GM12878 (cell line): Measurements from ENCODE around the gene BAG3.

Experiments used
- BCL3 ChIP-seq: IDR thresholded peaks from 2 replicates; pipeline ENCODE4 v1.6.1; 2011; ENCODE audit warnings: borderline replicate concordance, low read depth, mild to moderate bottlenecking, moderate library complexity, low read length; ENCODE audit not compliant: insufficient read depth, poor library complexity, severe bottlenecking
- CBX3 ChIP-seq: fragments of 200-600 bp; sonication (generic); IDR thresholded peaks from 2 replicates; pipeline ENCODE4 v1.6.1; 2016; ENCODE audit warnings: low read depth, borderline replicate concordance
- CEBPZ ChIP-seq: fragments of 150-350 bp; IDR thresholded peaks from 2 replicates; pipeline ENCODE4 v1.6.1; 2016; ENCODE audit warnings: low read depth, low read length
- CTCF ChIP-seq, 3 experiments: IDR thresholded peaks in 2 of 3; conservative IDR thresholded peaks in 1 of 3; 2 replicates each; pipeline ENCODE4 v1.5.1; 2011; ENCODE audit warnings: low read depth in 3 of 3, low read length in 3 of 3, mild to moderate bottlenecking in 3 of 3, control low read depth in 2 of 3, moderate library complexity in 2 of 3, inconsistent platforms in 1 of 3, mixed read lengths in 1 of 3; ENCODE audit not compliant: control insufficient read depth in 2 of 3, insufficient read depth in 1 of 3; ENCODE audit errors: extremely low read depth in 1 of 3
- JUNB ChIP-seq: IDR thresholded peaks from 2 replicates; pipeline ENCODE4 v1.6.1; 2016; ENCODE audit warnings: antibody characterized with exemption, mild to moderate bottlenecking
- MXI1 ChIP-seq: fragments of 150-350 bp; IDR thresholded peaks from 2 replicates; pipeline ENCODE4 v1.6.1; 2011; ENCODE audit warnings: low read depth, mild to moderate bottlenecking, inconsistent platforms, low read length, improper control_type of control experiment
- POLR2AphosphoS5 ChIP-seq: IDR thresholded peaks from 2 replicates; pipeline ENCODE4 v1.6.1; 2011; ENCODE audit warnings: mild to moderate bottlenecking, low read length, inconsistent platforms
- RAD21 ChIP-seq: IDR thresholded peaks from 2 replicates; pipeline ENCODE4 v1.6.1; 2011; ENCODE audit warnings: mild to moderate bottlenecking, low read depth, low read length, moderate library complexity; ENCODE audit not compliant: insufficient read depth
- SIN3A ChIP-seq: IDR thresholded peaks from 2 replicates; pipeline ENCODE4 v1.6.1; 2012; ENCODE audit warnings: low read depth, low read length, improper control_type of control experiment

GRCh38 chr10:119663866-119664698, 12.9 kb downstream of the BAG3 start:
- TF ChIP-seq JUNB (peak; percentile 51), SIN3A (no peak), CTCF (IDR thresholded peaks at IDR 0.05 in 2 of 3, conservative IDR thresholded peaks at IDR 0.05 in 1 of 3; ENCODE audit: control insufficient read depth in 2 of 3, extremely low read depth in 1 of 3, insufficient read depth in 1 of 3, low read depth in 3 of 3, low read length in 3 of 3) (no peak), CEBPZ (no peak), RAD21 (no peak), CBX3 (no peak), POLR2AphosphoS5 (no peak), MXI1 (no peak), BCL3 (no peak)
